ENCODE measurements around the gene LRRC75A. TPM values are rescaled to one million over a fixed set of nuclear protein-coding genes. Genes with fewer than 3 reads are reported as not detected.

The LRRC75A gene
- total RNA-seq, 1 experiment from 2014 or later = 15.8 TPM

DNA sequence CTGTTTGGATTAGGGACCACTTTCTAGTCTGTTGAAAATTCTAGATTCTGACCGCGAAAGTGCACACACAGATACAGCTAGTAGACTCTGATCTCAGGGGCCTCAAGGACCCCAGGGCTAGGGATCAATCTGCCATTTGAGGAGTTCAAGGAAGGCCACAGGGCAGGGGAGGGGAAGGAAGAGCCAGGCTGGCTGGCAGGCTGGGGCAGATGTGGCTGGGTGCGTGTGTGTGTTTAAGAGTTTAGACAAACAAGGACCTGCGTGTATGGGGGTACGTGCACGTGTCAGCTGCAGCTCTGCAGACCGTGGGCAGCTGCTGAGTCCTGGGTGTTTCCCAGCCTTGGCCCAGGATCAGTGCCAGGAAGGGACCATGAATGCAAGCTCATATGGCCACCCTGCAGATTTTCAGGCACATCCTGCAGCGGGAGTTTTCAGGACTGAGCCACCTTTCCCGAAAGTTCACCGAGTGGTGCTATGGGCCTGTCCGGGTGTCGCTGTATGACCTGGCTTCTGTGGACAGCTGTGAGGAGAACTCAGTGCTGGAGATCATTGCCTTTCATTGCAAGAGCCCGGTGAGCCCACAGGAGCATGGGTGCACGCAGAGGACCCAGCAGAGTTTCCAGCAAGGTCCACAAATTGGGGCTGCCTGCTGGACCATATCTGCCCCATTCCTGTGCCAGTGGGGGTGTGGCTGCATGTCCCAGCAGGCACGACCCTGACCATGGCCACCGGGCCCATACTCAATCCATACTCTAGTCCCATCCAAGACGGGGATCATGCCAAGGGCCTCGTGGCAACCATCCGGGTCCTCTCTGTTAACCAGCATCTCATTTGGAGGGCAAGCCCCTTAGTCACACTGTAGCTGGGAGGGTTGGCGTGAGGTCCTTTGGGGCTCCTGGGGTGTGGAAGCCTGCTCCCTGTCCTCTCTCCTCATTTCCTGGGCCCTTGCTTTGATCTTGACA is 66.0 kb downstream of the LRRC75A start:
- Histone ChIP-seq H3K79me2 (ENCODE audit: low read depth) (no peaks in the 10 kb centered on the region), H3K27me3 (ENCODE audit: insufficient read depth, low read depth) (no peaks in the 10 kb centered on the region), H3K36me3 (ENCODE audit: low read depth) (no peaks in the 10 kb centered on the region), H3K4me3 (no peak overlapping the region), H3K9me3 (ENCODE audit: insufficient read depth, low read depth) (no peaks in the 10 kb centered on the region), H3K27ac (no peak overlapping the region), H3K9me2 (ENCODE audit: insufficient read depth) (no peaks in the 10 kb centered on the region), H2AFZ (no peak overlapping the region), H3F3A (ENCODE audit: insufficient read depth, low read depth) (no peaks in the 10 kb centered on the region; the same call in 1 of the 2 replicates), H4K20me1 (ENCODE audit: insufficient read depth) (no peaks in the 10 kb centered on the region), H3K4me2 (no peak overlapping the region), H3K4me1 (replicated peaks; ENCODE audit: insufficient read depth) (peaks cover 2% of the 10 kb centered on the region)
- BruUV-seq (replicated peaks) = no TSS peak
- no peak for DNase-seq
- ChIA-PET CTCF (no interaction called here), POLR2A (ENCODE audit: unreplicated experiment) (no interaction called here)
- TF ChIP-seq, protein P1, sequence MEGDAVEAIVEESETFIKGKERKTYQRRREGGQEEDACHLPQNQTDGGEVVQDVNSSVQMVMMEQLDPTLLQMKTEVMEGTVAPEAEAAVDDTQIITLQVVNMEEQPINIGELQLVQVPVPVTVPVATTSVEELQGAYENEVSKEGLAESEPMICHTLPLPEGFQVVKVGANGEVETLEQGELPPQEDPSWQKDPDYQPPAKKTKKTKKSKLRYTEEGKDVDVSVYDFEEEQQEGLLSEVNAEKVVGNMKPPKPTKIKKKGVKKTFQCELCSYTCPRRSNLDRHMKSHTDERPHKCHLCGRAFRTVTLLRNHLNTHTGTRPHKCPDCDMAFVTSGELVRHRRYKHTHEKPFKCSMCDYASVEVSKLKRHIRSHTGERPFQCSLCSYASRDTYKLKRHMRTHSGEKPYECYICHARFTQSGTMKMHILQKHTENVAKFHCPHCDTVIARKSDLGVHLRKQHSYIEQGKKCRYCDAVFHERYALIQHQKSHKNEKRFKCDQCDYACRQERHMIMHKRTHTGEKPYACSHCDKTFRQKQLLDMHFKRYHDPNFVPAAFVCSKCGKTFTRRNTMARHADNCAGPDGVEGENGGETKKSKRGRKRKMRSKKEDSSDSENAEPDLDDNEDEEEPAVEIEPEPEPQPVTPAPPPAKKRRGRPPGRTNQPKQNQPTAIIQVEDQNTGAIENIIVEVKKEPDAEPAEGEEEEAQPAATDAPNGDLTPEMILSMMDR (conservative IDR thresholded peaks at IDR 0.05) = no peak
- no peak for TF ChIP-seq EZH2 (IDR thresholded peaks at IDR 0.05; ENCODE audit: low read depth)
- intact Hi-C loops (cut with micrococcal nuclease; ENCODE audit: unreplicated experiment) = no loop called here

- no TSS peak for BruUV-seq (replicated peaks)
- Histone ChIP-seq H3K27ac (no peak overlapping the region), H3K36me3 (ENCODE audit: low read depth) (no peaks in the 10 kb centered on the region), H3F3A (ENCODE audit: insufficient read depth, low read depth) (peaks cover 8% of the 10 kb centered on the region; the same call in 1 of the 2 replicates), H2AFZ (no peak overlapping the region), H3K27me3 (ENCODE audit: insufficient read depth, low read depth) (no peaks in the 10 kb centered on the region), H3K79me2 (ENCODE audit: low read depth) (no peaks in the 10 kb centered on the region), H3K9me2 (ENCODE audit: insufficient read depth) (no peaks in the 10 kb centered on the region), H3K9me3 (ENCODE audit: insufficient read depth, low read depth) (no peaks in the 10 kb centered on the region), H3K4me2 (no peak overlapping the region), H3K4me3 (no peak overlapping the region), H4K20me1 (ENCODE audit: insufficient read depth) (no peaks in the 10 kb centered on the region), H3K4me1 (replicated peaks; ENCODE audit: insufficient read depth) (peaks cover 9% of the 10 kb centered on the region)
- TF ChIP-seq EZH2 (IDR thresholded peaks at IDR 0.05; ENCODE audit: low read depth) = no peak
- TF ChIP-seq, protein P1 (conservative IDR thresholded peaks at IDR 0.05) = no peak
- DNase-seq = no peak
- ChIA-PET CTCF (no interaction called here), POLR2A (ENCODE audit: unreplicated experiment) (no interaction called here)
- intact Hi-C loops (cut with micrococcal nuclease; ENCODE audit: unreplicated experiment) = no loop called here
Observed at GRCh38 chr17:16425202-16425601, 66.8 kb downstream of the LRRC75A start.

DNA sequence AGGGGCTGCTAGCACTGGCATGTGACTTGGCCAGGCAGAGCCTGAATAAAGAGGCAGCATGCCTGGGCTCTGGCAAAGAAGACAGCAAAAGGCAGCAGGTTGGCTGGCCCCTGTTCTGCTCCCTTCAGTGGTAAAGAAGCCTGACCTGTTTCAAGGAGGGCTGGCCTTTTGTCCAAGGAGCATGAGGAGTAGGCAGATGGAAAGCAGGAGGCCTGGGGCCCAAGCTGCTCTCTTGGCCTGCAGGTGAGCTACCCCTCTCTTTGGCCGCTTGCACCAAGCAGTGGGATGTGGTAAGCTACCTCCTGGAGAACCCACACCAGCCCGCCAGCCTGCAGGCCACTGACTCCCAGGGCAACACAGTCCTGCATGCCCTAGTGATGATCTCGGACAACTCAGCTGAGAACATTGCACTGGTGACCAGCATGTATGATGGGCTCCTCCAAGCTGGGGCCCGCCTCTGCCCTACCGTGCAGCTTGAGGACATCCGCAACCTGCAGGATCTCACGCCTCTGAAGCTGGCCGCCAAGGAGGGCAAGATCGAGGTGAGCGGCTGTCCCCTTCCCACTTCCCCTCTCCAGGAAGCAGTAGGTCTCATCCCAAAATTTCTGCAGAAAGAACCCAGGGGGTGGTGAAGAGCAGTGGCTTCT is 68.6 kb downstream of the LRRC75A start:
- no peak overlapping the region for H3K4me3 ChIP-seq
- H4K20me1 ChIP-seq (ENCODE audit: insufficient read depth) = no peaks in the 10 kb centered on the region
- ChIA-PET POLR2A (ENCODE audit: unreplicated experiment) (no interaction called here), CTCF (no interaction called here)
- TF ChIP-seq, protein P1 (conservative IDR thresholded peaks at IDR 0.05) = no peak
- TF ChIP-seq EZH2 (IDR thresholded peaks at IDR 0.05; ENCODE audit: low read depth) = no peak
- no peak overlapping the region for H3K4me2 ChIP-seq
- H2AFZ ChIP-seq = no peak overlapping the region
- no peaks in the 10 kb centered on the region for H3K27me3 ChIP-seq (ENCODE audit: insufficient read depth, low read depth)
- no peaks in the 10 kb centered on the region for H3K9me2 ChIP-seq (ENCODE audit: insufficient read depth)
- intact Hi-C loops (cut with micrococcal nuclease; ENCODE audit: unreplicated experiment) = no loop called here
- H3K79me2 ChIP-seq (ENCODE audit: low read depth) = no peaks in the 10 kb centered on the region
- no peak overlapping the region for H3K27ac ChIP-seq
- no peak for DNase-seq
- no peaks in the 10 kb centered on the region for H3K9me3 ChIP-seq (ENCODE audit: insufficient read depth, low read depth)
- peaks cover 22% of the 10 kb centered on the region for H3F3A ChIP-seq (ENCODE audit: insufficient read depth, low read depth)
- H3K36me3 ChIP-seq (ENCODE audit: low read depth) = no peaks in the 10 kb centered on the region
- peaks cover 28% of the 10 kb centered on the region for H3K4me1 ChIP-seq (replicated peaks; ENCODE audit: insufficient read depth)
- BruUV-seq (replicated peaks) = no TSS peak
